Sigmoid colon (tissue), 4 donors: ENCODE results near the gene ANXA3.

Source experiments
- CTCF ChIP-seq, 4 experiments: fragments of 450-650 bp in 3 of 4; fragments of 200-600 bp in 1 of 4; IDR thresholded peaks; one replicate each; pipeline ENCODE4 v1.5.1; 2016 to 2019; ENCODE audit warnings: antibody characterized with exemption in 4 of 4, mild to moderate bottlenecking in 3 of 4, moderate library complexity in 2 of 4
- EP300 ChIP-seq, 4 donors: sonication (generic); formaldehyde crosslinking; IDR thresholded peaks; one replicate each; pipeline ENCODE4 v1.6.1; 2017; ENCODE audit warnings: antibody characterized with exemption in 4 of 4
- POLR2A ChIP-seq, 2 donors: fragments of 450-650 bp; IDR thresholded peaks; one replicate each; pipeline ENCODE4 v1.6.1; 2016; ENCODE audit warnings: antibody characterized with exemption in 2 of 2, mild to moderate bottlenecking in 2 of 2, moderate library complexity in 2 of 2
- POLR2AphosphoS5 ChIP-seq, 4 donors: sonication (generic); formaldehyde crosslinking; IDR thresholded peaks; one replicate each; pipeline ENCODE4 v1.6.1; 2017; ENCODE audit warnings: antibody characterized with exemption in 4 of 4

DNA sequence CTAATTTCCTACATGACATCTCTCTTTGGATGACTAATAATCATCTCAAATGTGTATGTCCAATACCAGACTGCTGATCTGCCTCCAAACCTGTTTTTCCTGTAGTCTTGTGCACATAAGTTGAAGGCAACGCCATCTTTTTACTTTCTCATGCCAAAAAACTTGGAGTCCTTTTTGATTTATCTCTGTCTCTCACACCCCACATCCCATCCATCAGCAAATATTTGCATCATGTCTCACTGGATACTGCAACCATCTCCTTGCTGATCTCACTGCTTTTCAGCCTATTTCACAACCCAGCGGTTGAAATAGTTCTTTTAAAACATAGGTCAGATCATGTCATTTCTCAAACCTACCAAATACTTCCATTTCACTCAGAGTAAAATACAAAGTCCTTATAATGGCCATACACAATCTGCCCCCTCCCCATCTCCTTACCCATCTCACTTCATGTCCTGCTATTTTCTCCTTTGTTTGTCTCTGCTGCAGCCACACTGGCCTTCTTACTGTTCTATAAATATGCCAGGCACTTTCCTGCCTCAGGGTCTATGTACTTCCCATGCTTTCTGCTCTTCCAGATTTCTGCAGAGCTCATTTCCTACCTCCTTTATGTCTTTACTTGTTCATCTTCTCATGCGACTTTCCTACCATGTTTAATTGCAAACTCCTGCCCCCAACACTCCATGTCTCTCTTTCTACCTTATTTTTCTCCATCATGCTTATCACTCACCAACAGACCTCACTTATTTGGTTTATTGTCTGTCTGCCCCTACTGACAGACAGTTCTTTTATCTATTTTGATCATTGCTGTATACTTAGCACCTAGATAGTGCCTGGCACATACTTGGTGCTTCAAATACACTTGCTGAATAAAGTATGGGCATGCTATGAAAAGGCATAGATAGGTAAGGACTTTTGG lies 98.8 kb downstream of the ANXA3 start:
- TF ChIP-seq CTCF (IDR thresholded peaks at IDR 0.05): no peak
- no peak for TF ChIP-seq POLR2A (IDR thresholded peaks at IDR 0.05)
- TF ChIP-seq POLR2AphosphoS5 (IDR thresholded peaks at IDR 0.05): no peak
- TF ChIP-seq EP300 (IDR thresholded peaks at IDR 0.05): no peak
